HG03175 (cell line): ENCODE measurements around the gene BCL10.
"Not testable (repeated sequence)": the region's sequence is repeated elsewhere in the genome, so short reads cannot be mapped to it uniquely, and the experiment has no call there.

Experiments used
- ATAC-seq: cut with Tn5 transposase; IDR thresholded peaks from one replicate; pipeline ENCODE4 v1.9.1; 2021; ENCODE audit warnings: mild to moderate bottlenecking, moderate library complexity; ENCODE audit not compliant: unreplicated experiment

The BCL10 gene

GRCh38 chr1:85268801-85269585, 7.4 kb downstream of the BCL10 start:
- no peak for ATAC-seq

GRCh38 chr1:85267313-85267712, 9.1 kb downstream of the BCL10 start:
- ATAC-seq: no peak

- no peak for ATAC-seq
These were observed 12.3 kb downstream of the BCL10 start for GRCh38 chr1:85264150-85264549.

- ATAC-seq: no peak
These were observed 13.4 kb downstream of the BCL10 start for GRCh38 chr1:85262985-85263384.

- ATAC-seq: no peak
These were observed 16.5 kb downstream of the BCL10 start for GRCh38 chr1:85259912-85260274.

- ATAC-seq: peak; percentile 96
These were observed 17.1 kb downstream of the BCL10 start, which contains the start of gene C1orf52 for GRCh38 chr1:85259118-85259911. Gene C1orf52, minus strand, starts transcription at chr1:85259662. Its CDS starts 29 bp downstream, at chr1:85259633.

- no peak for ATAC-seq
These were observed 17.8 kb downstream of the BCL10 start for GRCh38 chr1:85258536-85259117.

- not testable (repeated sequence) for ATAC-seq
These were observed 27.4 kb downstream of the BCL10 start for GRCh38 chr1:85249042-85249441.

GRCh38 chr1:85245891-85246290, 30.5 kb downstream of the BCL10 start:
- ATAC-seq: no peak

- ATAC-seq: no peak
These were observed 31.0 kb downstream of the BCL10 start for GRCh38 chr1:85245456-85245855.

GRCh38 chr1:85244271-85245061, 32.0 kb downstream of the BCL10 start:
- ATAC-seq: no peak

GRCh38 chr1:85243372-85243771, 33.1 kb downstream of the BCL10 start:
- ATAC-seq: no peak

- no peak for ATAC-seq
These were observed 35.8 kb downstream of the BCL10 start for GRCh38 chr1:85240643-85241042.

GRCh38 chr1:85240174-85240601, 36.2 kb downstream of the BCL10 start:
- peak; percentile 65 for ATAC-seq

- no peak for ATAC-seq
These were observed 38.8 kb downstream of the BCL10 start for GRCh38 chr1:85237613-85238012.

GRCh38 chr1:85230305-85230977, 46.0 kb downstream of the BCL10 start:
- no peak for ATAC-seq

- no peak for ATAC-seq
These were observed 46.8 kb downstream of the BCL10 start for GRCh38 chr1:85229574-85230097.

GRCh38 chr1:85228972-85229371, 47.5 kb downstream of the BCL10 start:
- no peak for ATAC-seq

GRCh38 chr1:85225624-85226380, 50.6 kb downstream of the BCL10 start:
- ATAC-seq: no peak
